GM12801 (cell line): ENCODE measurements around the gene RFX5.

Experiments used
- CTCF ChIP-seq: IDR thresholded peaks from one replicate; pipeline ENCODE4 v1.5.1; 2011; ENCODE audit warnings: control low read depth; ENCODE audit not compliant: insufficient read length; ENCODE audit errors: extremely low read depth

The RFX5 gene

DNA sequence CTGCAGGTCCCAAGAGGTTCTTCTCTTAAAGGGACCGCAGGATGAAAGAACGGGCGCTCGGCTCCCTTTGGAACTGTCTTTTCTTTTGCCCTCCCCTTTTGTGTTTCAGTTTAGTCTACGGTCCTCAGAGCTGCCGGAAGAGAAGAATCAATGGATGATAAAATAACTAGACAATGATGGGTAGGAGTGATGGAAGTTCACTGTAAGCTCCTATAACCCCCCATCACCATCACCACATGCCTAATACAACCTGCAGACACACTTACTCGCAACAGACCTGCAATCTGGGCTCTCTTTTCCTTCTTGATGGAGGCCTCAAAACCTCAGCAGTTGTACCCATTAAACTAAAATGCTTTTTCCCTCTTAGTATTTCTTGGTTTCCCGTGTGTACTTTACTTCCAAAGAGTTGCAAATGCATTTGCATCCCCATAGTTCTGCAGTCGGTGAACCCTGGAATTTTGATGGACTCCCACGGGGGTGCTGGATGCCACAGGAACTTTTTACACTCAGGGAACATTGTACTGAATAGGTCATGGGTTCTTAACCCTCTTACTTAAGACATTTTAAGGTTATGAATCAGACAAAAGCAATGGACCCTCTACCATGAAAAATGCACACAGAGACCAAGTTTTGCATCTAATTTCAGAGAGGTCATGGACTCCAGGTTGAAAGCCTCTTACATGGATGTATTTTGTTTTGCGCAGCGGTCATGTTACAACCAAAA is 633 bp upstream of the RFX5 start:
- no peak for TF ChIP-seq CTCF

DNA sequence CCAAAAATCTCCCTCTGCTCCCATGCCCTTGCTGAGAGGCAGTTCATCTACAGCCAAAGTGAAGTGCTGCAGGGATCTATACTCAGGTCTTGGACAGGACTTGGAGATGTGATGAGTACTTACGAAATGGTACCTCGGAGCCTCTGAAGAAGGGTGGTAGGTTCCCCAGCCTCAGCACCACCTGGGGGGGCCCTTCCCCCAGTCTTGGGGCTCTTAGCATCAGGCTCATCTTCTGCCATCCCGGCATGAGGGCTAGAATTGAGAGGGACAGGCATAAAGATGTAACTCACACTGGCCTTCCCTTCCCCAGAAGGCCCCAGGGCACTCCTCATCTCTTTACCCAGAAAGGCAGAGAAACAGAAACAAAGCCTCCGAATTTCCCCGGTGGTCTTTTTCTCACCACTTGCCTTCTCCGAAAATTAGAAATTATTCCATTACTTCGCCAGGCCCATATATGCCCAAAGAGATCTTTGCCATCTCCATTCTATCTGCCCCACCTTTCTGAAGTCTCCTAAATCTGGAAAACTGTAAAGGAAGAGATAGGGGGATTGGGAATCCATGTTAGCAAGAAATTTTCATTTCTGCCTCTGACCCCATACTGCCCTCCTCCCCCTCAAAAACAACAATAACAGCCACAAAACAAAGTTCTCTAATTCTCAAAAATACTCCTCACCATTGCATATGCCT is 827 bp downstream of the RFX5 start:
- TF ChIP-seq CTCF = no peak

DNA sequence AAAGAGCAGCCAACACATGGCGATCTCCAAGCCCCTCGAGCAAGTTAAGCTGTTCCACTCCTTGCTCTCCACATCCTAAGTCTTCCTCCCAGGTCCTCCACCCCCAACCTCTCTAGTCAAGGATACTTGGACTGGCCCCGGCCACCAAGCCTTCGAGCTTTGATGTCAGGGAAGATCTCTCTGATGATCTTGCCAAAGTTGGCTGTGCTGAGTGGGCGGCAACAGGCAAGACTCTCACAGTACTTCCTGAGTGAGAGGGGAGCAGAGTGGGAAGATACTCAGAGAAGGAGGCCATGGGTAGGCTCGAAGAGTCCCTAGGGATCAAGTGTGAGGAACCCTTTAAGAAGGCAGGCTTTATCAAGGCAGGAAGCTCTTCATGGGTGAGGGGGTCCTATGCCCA is 2.8 kb downstream of the RFX5 start:
- TF ChIP-seq CTCF = no peak

DNA sequence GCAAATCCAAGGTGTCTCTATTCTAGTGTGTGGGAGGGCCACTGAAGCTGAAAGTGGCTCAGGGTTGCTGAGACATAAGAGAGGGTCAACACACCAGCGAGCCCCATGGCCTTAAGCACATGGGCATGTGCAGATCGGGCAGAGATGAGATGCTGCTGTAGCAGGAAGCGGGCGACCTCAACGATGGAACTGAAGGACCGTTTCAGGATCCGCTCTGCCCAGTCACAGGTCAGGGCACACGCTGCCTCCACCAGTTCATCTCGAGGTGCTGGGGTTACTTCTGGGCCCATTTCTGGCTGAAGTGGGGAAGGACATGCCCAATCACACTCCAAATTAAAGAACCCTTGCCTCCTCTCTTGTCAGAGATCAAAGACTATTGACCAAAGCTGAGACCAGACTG is 3.5 kb downstream of the RFX5 start:
- no peak for TF ChIP-seq CTCF

DNA sequence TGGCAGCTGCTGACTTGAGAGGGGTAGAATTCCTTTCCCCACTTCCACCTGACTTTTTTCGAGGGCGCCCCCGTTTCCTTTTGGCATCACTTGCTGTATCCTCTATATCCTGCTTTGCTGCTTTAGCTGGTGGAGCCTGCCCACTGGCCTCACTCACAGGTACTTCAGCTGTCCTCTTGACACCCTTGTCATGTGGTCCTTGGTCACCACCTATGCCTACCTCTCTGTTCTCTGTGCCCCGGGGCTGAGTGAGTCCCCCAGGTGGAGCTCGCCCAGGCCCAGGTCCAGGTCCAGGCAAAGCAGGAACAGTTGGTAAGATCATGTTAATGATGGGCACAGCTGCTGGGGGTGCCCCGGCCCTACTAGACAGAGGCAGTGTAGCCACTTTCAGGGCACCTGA is 4.5 kb downstream of the RFX5 start:
- TF ChIP-seq CTCF = no peak

- no peak for TF ChIP-seq CTCF
Observed at GRCh38 chr1:151342021-151342420, 5.0 kb downstream of the RFX5 start.

DNA sequence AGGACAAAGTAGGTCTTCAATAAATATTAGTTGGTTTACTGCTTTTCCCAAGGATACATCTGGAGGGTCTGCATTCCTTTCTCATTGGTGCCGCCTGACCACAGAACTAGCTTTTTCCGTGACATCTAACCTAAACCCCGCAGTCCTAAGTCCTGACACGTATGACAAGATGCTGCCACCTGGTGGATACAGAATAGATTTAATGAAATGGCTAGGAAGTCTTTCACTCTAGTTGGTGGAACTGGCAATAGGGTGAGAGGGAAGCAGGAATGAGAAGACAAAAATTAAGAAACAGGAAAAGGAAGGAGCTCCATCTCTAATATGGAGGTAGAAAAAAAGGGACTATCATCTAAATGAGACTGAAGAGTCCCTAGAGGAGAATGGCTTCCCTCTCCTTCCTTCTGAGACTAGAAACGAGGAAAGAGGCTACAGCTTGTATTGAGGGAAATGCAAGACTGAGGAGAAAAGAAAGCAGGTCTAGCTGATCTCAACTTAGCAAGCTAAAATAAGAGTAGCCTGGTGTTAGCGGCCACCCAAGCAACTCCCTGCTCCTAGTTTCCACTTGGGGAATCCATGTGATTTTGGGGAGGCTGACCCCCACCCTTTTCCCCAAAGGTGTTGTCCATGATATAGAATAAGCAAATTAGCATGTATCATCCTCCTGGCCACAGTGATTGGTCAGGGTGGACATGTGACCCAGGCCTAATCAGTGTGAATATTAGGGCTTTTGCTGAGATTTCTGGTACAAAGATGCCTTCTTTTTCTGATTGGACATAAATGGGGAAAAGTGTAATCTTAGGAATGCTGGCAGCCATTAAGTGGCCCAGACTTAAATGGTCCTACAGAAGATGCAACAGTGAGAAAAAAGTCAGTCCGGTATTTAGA is 5.9 kb downstream of the RFX5 start:
- TF ChIP-seq CTCF = no peak
